Stimulated activated CD4-positive, alpha-beta T cell treated with anti-CD3 and anti-CD28 coated beads, Interleukin-15, amount 100 ng/mL, for 1 hour (primary cell): ENCODE measurements around the gene KLRC4.
"Not testable (repeated sequence)": the region's sequence is repeated elsewhere in the genome, so short reads cannot be mapped to it uniquely, and the experiment has no call there.

ENCODE experiments used
- DNase-seq, 2 donors: peaks; one replicate each; pipeline ENCODE4 v3.0.0-alpha.2; 2020; ENCODE audit warnings: low read depth in 1 of 2, low spot score in 1 of 2

KLRC4 gene

GRCh38 chr12:10398168-10398567 is 11.4 kb downstream of the KLRC4 start:
- no peak for DNase-seq

DNA sequence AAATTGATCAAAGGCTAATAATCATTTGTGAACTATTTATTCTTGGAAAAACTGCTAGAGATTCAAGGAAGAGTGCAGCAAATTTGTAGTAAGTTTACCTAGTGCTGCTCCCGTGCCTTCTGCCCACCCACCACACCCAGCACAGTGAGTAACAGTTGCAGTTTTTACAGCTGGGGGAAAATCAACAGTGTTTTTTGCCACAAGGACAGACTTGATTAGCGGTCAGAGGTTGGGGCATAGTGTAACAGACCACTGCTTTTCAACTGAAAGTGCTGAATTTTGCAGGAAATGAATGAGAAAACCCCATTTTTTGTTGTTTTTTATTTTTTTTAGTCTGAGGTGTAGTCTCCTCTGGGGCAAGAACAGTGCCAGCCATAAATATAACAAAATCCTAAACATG is 12.3 kb downstream of the KLRC4 start:
- no peak for DNase-seq

- DNase-seq = not testable (repeated sequence)
These were observed 13.4 kb downstream of the KLRC4 start for GRCh38 chr12:10396176-10396575.

DNA sequence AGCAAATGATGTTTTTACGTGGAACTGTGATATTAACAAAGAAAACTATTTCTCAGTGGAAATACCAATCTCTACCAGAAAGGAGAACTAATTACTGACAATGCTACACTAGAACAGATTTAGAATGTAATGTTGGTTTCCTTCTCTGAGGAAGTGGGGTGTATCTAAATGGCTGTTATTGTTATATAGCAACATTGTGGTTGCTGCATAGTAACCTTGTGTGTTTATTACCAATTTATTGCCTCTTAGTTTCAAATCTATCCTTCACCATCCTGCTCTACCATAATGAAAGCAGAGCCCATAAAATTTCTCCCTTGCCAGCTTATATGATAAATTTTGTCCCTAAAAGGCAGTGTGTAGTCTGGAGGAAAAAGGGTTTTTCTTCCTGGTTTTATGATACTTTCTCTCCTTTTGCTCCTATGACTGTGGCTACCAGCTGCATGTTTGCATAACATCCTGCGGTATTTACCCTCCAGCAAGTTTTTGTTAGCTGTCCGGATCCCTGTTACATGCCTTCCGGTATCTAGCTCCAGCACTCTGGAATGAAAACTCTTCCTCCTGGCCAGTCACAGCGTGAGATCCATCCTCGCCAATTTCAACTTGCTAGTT is 14.1 kb downstream of the KLRC4 start:
- no peak for DNase-seq

- not testable (repeated sequence) for DNase-seq
These were observed 14.9 kb downstream of the KLRC4 start for GRCh38 chr12:10394531-10395152.

DNA sequence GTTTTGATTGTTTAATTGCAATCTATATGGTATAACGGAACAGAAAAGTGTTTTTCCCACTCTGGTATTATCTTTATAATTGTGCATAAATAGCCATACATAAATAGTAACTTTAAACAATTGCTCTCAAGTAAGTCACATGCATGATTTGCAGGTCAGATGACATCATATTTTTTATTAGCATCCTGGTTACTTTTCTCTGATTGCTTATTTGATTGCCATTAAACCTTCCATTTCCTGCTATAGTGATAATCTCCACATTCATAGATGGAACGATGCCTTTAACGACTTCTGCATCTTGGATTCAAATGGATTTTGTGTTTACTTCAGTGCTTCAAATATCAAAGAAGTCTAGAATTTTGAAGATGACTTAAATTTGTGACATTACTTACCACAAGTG is 16.3 kb downstream of the KLRC4 start:
- no peak for DNase-seq

DNA sequence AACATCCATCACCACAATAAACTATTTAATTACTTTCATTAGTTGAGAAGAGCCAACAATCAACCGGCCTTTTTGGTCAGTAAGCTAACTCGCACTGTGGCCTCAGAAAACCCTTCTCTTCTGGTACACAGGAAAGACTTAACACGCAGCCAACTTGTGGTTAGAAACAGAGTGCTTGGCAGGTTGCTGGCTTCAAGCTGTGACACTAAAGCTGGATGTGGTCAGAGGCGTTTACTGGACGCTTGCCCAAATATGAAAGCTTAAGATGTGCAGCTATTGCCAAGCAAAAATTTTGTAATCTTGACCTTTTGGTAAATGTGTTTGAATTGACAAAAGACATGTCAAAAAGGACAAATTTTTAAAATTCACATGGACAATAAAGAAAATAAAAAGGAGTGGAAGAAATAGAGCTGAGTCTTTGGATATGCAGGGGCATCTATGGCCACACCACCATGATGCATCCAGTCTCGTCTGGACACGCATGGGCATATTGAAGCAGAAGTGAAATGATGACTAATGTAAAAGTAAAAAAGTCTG is 17.1 kb downstream of the KLRC4 start:
- DNase-seq = no peak

GRCh38 chr12:10390991-10391390 is 18.6 kb downstream of the KLRC4 start:
- DNase-seq = not testable (repeated sequence)

DNA sequence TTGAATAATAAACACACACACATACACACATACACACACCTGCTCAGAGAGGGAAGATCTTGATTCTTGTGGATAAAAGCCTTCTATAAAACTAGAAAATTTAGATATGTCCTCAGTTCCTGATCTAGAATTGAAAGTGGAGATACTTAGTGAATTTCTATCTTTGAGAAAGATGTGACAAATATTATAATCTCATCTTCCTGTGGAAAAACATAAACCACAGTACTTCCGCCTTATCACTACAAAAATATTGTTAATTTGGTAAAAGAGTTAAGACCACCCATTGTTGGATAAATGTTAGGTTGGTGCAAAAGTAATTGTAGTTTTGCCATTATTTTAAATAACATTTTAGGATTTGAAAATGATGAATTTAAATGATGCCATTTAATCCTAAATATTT is 19.7 kb downstream of the KLRC4 start, which contains the start of gene KLRK1:
KLRK1 (minus strand) TSS at position 138 of the 400 bp plus-strand sequence. CDS start 1,231 bp downstream, outside the sequence.
- no peak for DNase-seq

DNA sequence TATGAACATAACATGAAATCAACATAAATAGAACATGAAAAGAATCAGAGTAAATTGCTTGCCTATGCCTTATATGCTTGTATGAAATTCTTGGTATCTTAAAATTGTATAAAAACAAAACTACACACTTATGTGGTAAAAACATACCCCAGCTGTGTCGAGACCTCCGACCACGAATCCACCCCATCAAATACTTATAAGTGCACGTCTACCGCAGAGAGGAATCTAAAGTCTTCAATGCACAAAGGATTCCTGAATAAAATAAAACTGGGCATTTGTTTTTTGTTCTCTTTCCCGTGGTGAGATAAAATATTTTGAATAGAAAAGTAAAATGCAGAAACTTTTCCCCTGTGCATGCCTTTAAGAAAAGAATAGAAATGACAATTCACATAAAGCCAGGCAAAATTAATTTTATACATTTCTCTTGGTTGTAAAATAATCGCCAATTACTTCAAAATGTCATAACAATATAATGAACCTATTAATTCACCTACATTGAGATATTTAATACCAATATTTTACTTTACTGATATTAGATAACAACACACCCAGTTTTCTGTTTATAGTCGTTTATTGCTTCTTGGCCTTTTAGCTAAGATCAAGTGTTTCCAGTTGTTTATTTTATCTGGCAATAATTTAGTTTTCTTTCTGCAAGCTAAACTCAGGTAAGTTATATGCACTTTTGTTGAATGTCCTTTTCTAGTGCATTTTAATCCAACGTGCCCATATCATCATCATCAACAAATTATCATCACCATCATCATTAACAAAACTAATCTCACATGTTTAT is 20.7 kb downstream of the KLRC4 start:
- no peak for DNase-seq

- not testable (repeated sequence) for DNase-seq
These were observed 22.1 kb downstream of the KLRC4 start for GRCh38 chr12:10387498-10387897.

GRCh38 chr12:10386857-10387256 is 22.7 kb downstream of the KLRC4 start:
- DNase-seq = no peak

DNA sequence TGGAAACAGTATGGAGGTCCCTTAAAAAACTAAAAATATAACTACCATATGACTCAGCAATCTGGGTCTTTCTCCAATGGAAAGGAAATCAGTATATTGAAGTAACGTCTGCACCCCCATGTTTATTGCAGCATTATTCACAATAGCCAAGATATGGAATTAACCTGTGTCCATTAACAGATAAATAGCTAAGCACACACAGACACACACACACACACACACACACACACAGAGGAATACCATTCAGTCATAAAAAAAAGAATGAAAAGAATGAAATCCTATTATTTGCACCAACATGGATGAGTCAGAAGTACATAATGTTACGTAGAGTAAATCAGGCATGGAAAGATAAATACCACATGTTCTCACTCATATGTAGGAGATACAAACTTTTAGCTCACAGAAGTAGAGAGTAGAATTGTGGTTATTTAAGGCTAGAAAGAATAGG is 24.4 kb downstream of the KLRC4 start:
- DNase-seq = no peak

- DNase-seq = no peak
These were observed 25.4 kb downstream of the KLRC4 start for GRCh38 chr12:10384191-10384590.

DNA sequence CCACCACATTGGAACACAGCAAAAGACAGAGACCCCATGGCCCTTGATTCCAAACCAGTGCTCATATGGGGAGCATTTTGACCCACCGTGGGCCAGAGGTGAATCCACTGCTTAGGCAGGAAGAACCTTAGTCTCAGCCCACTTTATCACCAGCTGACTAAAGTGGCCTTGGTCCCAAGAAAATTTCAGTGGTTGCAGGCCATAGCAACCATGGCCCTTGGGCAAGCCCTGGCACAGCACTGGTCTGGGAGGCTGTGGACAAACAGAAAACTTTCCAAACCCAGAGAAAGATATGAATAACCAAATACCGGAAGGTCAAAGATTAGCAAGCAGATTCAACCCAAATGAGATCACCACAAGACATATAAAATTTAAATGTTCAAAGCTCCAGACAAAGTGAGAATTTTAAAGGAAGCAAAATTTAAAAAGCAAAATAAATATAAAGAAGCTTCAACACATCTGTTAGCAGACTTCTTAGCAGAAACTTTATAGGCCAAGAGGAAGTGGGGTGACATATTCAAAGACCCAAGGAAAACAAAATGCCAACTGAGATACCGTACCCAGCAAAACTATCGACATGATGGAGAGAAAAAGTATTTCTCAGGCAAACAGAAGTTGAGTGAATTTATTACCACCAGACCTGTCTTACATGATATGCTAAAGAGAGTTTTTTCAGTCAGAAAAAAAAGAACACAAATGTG is 27.5 kb downstream of the KLRC4 start:
- no peak for DNase-seq

GRCh38 chr12:10378737-10379136 is 30.8 kb downstream of the KLRC4 start:
- not testable (repeated sequence) for DNase-seq

GRCh38 chr12:10374624-10375018 is 34.9 kb downstream of the KLRC4 start:
- DNase-seq = no peak

- no peak for DNase-seq
These were observed 37.0 kb downstream of the KLRC4 start for GRCh38 chr12:10372559-10372958.

- not testable (repeated sequence) for DNase-seq
These were observed 37.5 kb downstream of the KLRC4 start for GRCh38 chr12:10371893-10372535.

- no peak for DNase-seq
These were observed 39.8 kb downstream of the KLRC4 start for GRCh38 chr12:10369557-10370415.
